Measurements from ENCODE around the gene HECTD1.

DNA sequence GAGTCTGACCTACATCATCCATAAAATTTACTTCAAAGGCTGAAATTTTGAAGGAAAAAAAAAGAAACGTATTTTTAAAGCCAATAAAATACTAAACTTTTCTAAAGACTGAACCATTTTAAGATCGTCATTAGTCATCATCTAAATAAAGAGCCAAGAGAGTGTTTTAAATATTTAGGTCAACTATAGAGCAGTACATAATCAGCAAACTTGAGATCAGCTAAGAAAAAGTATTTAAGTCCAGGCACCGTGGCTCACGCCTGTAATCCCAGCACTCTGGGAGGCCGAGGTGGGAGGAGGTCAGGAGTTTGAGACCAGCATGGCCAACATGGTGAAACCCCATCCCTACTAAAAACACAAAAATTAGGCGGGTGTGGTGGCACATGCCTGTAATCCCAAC is 35.5 kb downstream of the HECTD1 start:
- TF ChIP-seq, protein P1, sequence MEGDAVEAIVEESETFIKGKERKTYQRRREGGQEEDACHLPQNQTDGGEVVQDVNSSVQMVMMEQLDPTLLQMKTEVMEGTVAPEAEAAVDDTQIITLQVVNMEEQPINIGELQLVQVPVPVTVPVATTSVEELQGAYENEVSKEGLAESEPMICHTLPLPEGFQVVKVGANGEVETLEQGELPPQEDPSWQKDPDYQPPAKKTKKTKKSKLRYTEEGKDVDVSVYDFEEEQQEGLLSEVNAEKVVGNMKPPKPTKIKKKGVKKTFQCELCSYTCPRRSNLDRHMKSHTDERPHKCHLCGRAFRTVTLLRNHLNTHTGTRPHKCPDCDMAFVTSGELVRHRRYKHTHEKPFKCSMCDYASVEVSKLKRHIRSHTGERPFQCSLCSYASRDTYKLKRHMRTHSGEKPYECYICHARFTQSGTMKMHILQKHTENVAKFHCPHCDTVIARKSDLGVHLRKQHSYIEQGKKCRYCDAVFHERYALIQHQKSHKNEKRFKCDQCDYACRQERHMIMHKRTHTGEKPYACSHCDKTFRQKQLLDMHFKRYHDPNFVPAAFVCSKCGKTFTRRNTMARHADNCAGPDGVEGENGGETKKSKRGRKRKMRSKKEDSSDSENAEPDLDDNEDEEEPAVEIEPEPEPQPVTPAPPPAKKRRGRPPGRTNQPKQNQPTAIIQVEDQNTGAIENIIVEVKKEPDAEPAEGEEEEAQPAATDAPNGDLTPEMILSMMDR (tag by site-specific recombination; IDR thresholded peaks at IDR 0.05): no peak
- TF ChIP-seq ZBTB21 (tag by site-specific recombination; IDR thresholded peaks at IDR 0.05): no peak
